BJ (cell line): ENCODE measurements around the gene ZMPSTE24. TPM values are rescaled to one million over a fixed set of nuclear protein-coding genes. Genes with fewer than 3 reads are reported as not detected.
"Not testable (repeated sequence)": the region's sequence is repeated elsewhere in the genome, so short reads cannot be mapped to it uniquely, and the experiment has no call there.

Experiments
- CTCF ChIA-PET: fragments of 350-600 bp; formaldehyde crosslinking; extraction: SDS; loops from one replicate; lab custom pipeline; 2021; ENCODE audit warnings: antibody characterized with exemption, inconsistent platforms; lab: Yijun Ruan, JAX
- POLR2A ChIA-PET: fragments of 300-600 bp; sonication (Branson Sonifier 250); formaldehyde crosslinking; extraction: SDS; loops from one replicate; lab custom pipeline; 2021; ENCODE audit warnings: antibody characterized with exemption; lab: Charles Lee
- DNase-seq: peaks from one replicate; pipeline ENCODE4 v3.0.0-alpha.2; 2011; ENCODE audit warnings: low read depth
- H3K27me3 ChIP-seq: 2 replicates; pipeline ENCODE4 v1.6.0; 2011; ENCODE audit warnings: low read length; ENCODE audit not compliant: control insufficient read depth, insufficient read depth
- H3K36me3 ChIP-seq: 2 replicates; pipeline ENCODE4 v1.5.1; 2011; ENCODE audit warnings: low read length; ENCODE audit not compliant: control insufficient read depth, insufficient read depth
- H3K4me3 ChIP-seq: 2 replicates; pipeline ENCODE4 v1.5.1; 2011; ENCODE audit warnings: low read depth, mild to moderate bottlenecking, control low read depth, low read length
- CTCF ChIP-seq: IDR thresholded peaks from 2 replicates; pipeline ENCODE4 v1.5.1; 2011; ENCODE audit warnings: low read depth, mild to moderate bottlenecking, control low read depth, inconsistent platforms, low read length, moderate library complexity; ENCODE audit not compliant: insufficient read depth
- polyA plus RNA-seq: library from polyadenylated mRNA; depleted of rRNA; stranded (reverse); fragments of >200 nt; gene quantifications from 2 replicates; pipeline ENCODE4 v1.2.3, GENCODE V29; 2011

The ZMPSTE24 gene
- polyA plus RNA-seq, 1 experiment: 16.5 TPM

- H3K27me3 ChIP-seq: peaks cover 25% of the 10 kb centered on the region
- H3K4me3 ChIP-seq: peak within 1 kb of the TSS; percentile 20
- CTCF ChIA-PET: interaction anchor here (0.7 to 8.5 kb wide), 11 partner anchors 12 to 233 kb away, joined by 3 to 80 read pairs (median 4); no protein-coding TSS in a partner anchor
- no peaks in the 10 kb centered on the region for H3K36me3 ChIP-seq
- POLR2A ChIA-PET: no interaction called here
- DNase-seq: no peak
- no peak for TF ChIP-seq CTCF
These were observed 58.8 kb downstream of the ZMPSTE24 start, which contains the start of gene COL9A2 for GRCh38 chr1:40316595-40317393. Gene COL9A2 (minus strand): TSS chr1:40317286. CDS start chr1:40317197, 89 bp downstream.

- H3K4me3 ChIP-seq: no peak overlapping the region
- peaks cover 25% of the 10 kb centered on the region for H3K27me3 ChIP-seq
- no peak for TF ChIP-seq CTCF
- ChIA-PET POLR2A (no interaction called here), CTCF (interaction anchor here (1.7 to 8.5 kb wide), 5 partner anchors 11 to 173 kb away, joined by 4 to 80 read pairs (median 31); no protein-coding TSS in a partner anchor)
- no peak for DNase-seq
- H3K36me3 ChIP-seq: no peaks in the 10 kb centered on the region
These were observed 59.5 kb downstream of the ZMPSTE24 start for GRCh38 chr1:40317394-40318074.

GRCh38 chr1:40318476-40318875 lies 60.4 kb downstream of the ZMPSTE24 start:
- peaks cover 25% of the 10 kb centered on the region for H3K27me3 ChIP-seq
- no peak overlapping the region for H3K4me3 ChIP-seq
- H3K36me3 ChIP-seq: no peaks in the 10 kb centered on the region
- no peak for DNase-seq
- ChIA-PET POLR2A (interaction anchor here (0.8 kb wide), 1 partner anchor 16 kb away, joined by 4 read pairs; no protein-coding TSS in a partner anchor), CTCF (interaction anchor here (1.7 to 8.5 kb wide), 4 partner anchors 10 to 169 kb away, joined by 4 to 80 read pairs (median 28); no protein-coding TSS in a partner anchor)
- TF ChIP-seq CTCF: no peak

GRCh38 chr1:40318970-40319621 lies 61.1 kb downstream of the ZMPSTE24 start:
- TF ChIP-seq CTCF: no peak
- H3K36me3 ChIP-seq: no peaks in the 10 kb centered on the region
- no peak overlapping the region for H3K4me3 ChIP-seq
- DNase-seq: no peak
- peaks cover 25% of the 10 kb centered on the region for H3K27me3 ChIP-seq
- CTCF ChIA-PET: interaction anchor here (2.1 to 8.5 kb wide), 3 partner anchors 10 to 166 kb away, joined by 4 to 80 read pairs (median 53); no protein-coding TSS in a partner anchor
- POLR2A ChIA-PET: interaction anchor here (0.8 kb wide), 1 partner anchor 15 kb away, joined by 4 read pairs; no protein-coding TSS in a partner anchor

GRCh38 chr1:40331403-40331802 lies 73.4 kb downstream of the ZMPSTE24 start:
- H3K27me3 ChIP-seq, POLR2A ChIA-PET, DNase-seq, H3K4me3 ChIP-seq, H3K36me3 ChIP-seq: not testable (repeated sequence)
- CTCF ChIA-PET: interaction anchor here (1.0 kb wide), 1 partner anchor 179 kb away, joined by 3 read pairs; no protein-coding TSS in a partner anchor
